Adrenal gland (tissue), 5 donors: ENCODE data around the gene MAPRE3.

Source experiments
- CTCF ChIP-seq, 6 experiments: fragments of 450-650 bp in 4 of 6; fragments of 200-600 bp in 2 of 6; sonication (generic) in 1 of 6; IDR thresholded peaks; 1 replicate in 5 of 6; 2 replicates in 1 of 6; pipeline versions ENCODE4 v1.5.1 to v1.8.0; 2016 to 2021; ENCODE audit warnings: antibody characterized with exemption in 6 of 6, mild to moderate bottlenecking in 2 of 6, moderate library complexity in 1 of 6
- POLR2A ChIP-seq, 2 donors: fragments of 450-650 bp; IDR thresholded peaks; one replicate each; pipeline ENCODE4 v1.6.1; 2017; ENCODE audit warnings: antibody characterized with exemption in 2 of 2, mild to moderate bottlenecking in 2 of 2, moderate library complexity in 1 of 2
- donor health status: DM: no; HTN: no; CAD: no.

- TF ChIP-seq CTCF (IDR thresholded peaks at IDR 0.05) (no peak), POLR2A (IDR thresholded peaks at IDR 0.05) (no peak)
These were observed 102.5 kb downstream of the MAPRE3 start for GRCh38 chr2:27072920-27073319.
